Smooth muscle cell of bladder (primary cell): ENCODE data around the gene CA9. TPM values are rescaled to one million over a fixed set of nuclear protein-coding genes. Genes with fewer than 3 reads are reported as not detected.

Experiments
- total RNA-seq: library from RNA; depleted of rRNA; stranded (reverse); fragments of >200 nt; gene quantifications from 2 replicates; pipeline ENCODE4 v1.2.3, GENCODE V29; 2014

Gene CA9
- 2.0 and 16.1 TPM in 2 replicates for total RNA-seq

DNA sequence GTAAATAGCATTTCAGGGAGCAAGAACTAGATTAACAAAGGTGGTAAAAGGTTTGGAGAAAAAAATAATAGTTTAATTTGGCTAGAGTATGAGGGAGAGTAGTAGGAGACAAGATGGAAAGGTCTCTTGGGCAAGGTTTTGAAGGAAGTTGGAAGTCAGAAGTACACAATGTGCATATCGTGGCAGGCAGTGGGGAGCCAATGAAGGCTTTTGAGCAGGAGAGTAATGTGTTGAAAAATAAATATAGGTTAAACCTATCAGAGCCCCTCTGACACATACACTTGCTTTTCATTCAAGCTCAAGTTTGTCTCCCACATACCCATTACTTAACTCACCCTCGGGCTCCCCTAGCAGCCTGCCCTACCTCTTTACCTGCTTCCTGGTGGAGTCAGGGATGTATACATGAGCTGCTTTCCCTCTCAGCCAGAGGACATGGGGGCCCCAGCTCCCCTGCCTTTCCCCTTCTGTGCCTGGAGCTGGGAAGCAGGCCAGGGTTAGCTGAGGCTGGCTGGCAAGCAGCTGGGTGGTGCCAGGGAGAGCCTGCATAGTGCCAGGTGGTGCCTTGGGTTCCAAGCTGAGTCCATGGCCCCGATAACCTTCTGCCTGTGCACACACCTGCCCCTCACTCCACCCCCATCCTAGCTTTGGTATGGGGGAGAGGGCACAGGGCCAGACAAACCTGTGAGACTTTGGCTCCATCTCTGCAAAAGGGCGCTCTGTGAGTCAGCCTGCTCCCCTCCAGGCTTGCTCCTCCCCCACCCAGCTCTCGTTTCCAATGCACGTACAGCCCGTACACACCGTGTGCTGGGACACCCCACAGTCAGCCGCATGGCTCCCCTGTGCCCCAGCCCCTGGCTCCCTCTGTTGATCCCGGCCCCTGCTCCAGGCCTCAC, at the start of gene CA9:
Gene CA9, plus strand, starts transcription at position 797 of the 893 bp plus-strand sequence. Its CDS starts 32 bp downstream, at position 829.

DNA sequence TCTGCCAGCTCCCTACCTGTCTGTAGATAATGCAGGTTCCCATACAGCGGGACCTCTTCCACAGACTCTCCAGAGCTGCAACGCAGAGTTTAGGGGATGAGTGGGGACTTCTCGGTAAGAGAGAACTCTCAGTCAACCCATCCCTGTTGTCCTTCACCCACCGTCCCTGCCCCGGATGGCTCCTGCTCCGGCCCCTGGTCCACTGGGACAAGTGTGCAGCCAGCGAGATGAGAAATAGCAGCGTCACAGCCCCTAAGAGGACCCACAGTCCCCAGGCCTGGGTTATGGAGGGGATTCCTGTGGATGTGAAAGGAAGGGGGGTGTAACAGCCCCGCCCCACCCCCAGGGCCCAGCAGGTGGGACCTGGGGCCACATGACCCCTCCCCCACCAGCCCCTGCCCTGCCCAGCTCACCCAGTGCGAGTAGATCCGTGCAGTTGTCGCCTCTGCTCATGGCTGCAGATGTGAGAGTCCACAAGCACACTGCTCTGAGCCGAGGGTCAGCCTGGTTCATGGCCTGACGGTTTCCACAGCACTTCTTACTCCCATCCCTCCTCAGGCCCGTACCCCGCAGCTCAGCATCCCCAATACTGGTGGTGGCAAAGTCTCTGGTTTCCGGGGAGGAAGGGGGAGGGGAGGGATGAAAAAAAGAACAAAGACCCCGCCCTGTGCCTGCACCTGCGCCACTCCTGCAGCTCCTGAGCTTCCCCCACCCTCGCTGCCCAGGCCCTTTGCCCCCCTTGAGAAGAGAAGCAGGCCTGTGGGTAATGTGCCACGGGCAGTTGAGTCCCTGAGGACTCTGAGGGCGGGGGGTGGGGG, 23.2 kb upstream of the CA9 start, which contains the start of gene SIT1:
Gene SIT1, minus strand, starts transcription at position 591 of the 818 bp plus-strand sequence. Its CDS starts 78 bp downstream, at position 513.

DNA sequence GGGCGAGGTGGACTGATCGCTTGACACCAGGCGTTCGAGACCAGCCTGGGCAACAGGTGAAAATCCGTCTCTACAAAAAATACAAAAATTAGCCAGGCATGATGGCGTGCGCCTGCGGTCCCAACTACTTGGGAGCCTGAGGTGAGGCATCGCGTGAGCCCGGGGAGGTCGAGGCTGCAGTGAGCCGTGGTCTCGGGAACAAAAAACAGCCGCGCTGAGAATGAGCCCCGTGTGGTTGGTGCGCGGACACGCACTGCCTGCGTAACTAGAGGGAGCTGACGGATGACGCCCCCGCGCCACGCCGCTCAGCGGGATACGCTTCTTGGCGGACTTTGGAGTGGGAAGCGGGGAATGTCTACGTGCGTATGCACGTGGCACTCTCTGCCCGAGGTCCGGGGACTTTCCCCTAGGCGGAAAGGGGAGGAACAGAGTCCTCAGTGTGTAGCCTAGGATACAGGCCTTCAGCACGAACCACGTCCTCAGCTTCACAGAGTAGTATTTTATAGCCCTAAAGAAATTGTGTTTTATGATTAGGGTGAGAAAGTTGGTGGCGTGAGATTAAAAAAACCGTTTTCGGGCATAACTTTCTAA, 16.1 kb upstream of the CA9 start, which contains the start of gene RMRP:
Gene RMRP, minus strand, starts transcription at position 474 of the 591 bp plus-strand sequence.

DNA sequence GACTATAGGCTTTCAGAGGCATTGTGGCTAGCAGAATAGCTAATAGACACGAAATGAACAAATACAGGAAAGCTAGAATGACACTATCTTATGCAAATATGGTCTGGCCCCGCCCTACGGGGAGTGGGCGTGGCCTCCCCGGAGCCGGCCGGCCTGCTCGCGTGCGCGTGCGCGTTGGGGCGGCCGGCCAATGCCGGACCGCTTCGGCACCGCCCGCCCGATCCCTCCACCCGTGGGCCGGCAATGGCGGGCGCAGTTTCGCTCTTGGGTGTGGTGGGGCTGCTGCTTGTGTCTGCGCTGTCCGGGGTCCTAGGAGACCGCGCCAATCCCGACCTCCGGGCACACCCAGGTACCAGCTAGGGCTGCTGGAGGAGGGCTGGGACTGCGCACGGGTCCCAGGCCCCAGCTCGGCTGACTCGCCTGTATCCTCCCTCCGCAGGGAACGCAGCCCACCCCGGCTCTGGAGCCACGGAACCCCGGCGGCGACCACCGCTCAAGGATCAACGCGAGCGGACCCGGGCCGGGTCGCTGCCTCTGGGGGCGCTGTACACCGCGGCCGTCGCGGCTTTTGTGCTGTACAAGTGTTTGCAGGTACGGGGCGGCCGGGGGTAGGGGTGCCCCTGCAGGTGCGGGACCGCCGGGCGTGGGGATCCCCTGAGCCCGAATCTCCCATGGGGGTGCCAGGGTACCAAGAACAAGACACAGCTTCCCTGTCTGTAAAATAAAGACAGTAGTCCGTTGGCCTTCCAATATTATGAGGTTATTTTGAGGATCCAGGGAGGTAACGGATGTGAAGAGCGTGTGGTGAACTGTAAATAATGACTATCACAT, 15.4 kb upstream of the CA9 start, which contains the start of gene CCDC107:
Gene CCDC107, plus strand, starts transcription at position 156 of the 831 bp plus-strand sequence. Its CDS starts 88 bp downstream, at position 244.

DNA sequence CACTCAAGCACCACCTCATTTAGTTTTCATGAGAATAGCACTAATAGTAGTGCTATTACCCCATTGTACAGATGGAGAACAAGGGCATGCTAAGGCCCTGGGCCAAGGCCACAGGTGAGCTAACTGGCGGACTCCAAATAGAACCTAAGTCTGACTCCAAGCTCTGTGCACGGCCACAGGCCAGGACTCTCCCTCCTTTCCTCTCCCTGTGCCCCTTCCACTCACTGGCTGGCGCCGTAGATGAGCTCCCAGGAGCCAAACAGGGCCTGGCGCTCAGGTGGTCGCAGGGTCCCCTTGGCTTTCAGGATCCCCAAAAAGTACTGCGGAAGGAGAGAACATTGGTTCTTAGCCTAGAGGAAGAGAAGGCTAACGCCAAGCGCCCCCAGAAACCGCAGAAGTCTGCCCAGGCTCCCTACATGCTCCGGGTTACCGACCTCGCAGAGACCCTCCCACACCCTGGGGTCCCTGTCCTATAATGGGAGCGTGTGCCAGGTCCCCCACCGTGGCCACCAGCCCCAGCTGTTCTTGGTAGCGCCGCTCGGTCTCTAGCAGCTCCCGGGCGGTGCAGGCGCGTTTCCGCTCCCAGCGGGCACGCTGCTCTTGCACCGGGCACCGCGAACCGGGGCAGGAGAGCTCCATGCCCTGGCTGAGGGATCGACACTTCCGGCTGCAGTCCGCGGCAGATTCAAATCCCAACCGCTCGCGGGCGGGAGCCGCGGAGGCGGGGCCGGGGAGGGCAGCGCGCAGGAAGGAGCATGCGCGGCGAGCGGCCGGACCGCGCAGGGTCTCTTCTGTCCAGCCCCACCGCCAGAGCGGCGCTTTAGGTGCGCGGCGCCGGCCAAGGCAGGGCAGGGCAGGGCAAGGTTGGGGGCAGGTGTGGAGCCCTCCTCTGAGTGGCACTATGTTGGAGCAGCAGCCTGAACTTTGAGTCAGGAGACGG, 8.9 kb upstream of the CA9 start, which contains the start of gene ARHGEF39:
Gene ARHGEF39, minus strand, starts transcription at position 665 of the 940 bp plus-strand sequence. Its CDS starts 26 bp downstream, at position 639.

DNA sequence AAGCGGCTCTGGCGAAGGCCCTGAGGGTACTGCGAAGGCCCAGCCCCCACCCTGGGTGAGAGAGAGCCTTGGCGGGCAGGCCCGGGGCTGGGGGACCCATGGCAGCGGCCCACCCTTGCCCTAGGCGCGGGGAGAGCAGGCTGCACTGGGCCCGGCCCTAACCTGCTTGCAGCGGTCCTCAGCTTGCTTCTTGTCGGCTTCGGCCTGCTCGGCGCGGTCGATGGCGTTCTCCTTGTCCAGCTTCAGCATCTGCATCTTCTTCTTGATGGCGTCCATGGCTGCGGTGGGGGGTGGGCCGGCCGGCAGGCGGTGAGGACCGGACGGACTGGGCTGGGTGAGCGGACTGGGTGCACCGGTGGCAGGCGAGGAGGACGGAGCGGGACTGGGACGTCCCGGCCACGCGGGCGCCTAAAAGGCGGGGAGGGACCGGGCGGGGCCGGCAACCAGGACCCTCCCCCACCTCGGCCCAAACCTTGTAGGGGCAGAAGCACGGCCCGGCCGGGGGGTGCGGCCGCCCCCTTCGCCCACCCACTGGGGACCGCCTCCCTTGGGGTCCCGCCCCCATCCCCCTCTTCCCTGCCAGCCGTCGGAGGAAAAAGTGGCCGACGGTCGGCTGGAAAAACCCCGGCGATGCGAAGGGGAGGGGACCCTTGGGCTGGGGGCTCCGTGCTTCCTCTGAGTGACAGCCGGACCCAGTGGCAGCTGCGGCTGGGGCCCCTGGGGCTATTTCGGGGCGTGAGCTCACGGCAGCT, 16.0 kb downstream of the CA9 start, which contains the start of gene TPM2:
Gene TPM2, minus strand, starts transcription at position 384 of the 752 bp plus-strand sequence. Its CDS starts 108 bp downstream, at position 276.

Other genes starting within 250 kb of the CA9 start
- gene RUSC2, start 183.8 kb upstream of the CA9 start, total RNA-seq: 14.9 and 17.8 TPM in 2 replicates
- 7.5 and 12.2 TPM in 2 replicates for gene TESK1, start 68.7 kb upstream of the CA9 start, total RNA-seq
- gene CD72, start 55.5 kb upstream of the CA9 start, total RNA-seq: 1.6 and 1.7 TPM in 2 replicates
- gene SIT1, start 23.0 kb upstream of the CA9 start, total RNA-seq: not detected in 2 replicates
- gene RMRP, start 15.9 kb upstream of the CA9 start, total RNA-seq: 28,356 and 90,129 TPM in 2 replicates
- 11.7 and 19.4 TPM in 2 replicates for gene CCDC107, start 15.6 kb upstream of the CA9 start, total RNA-seq
- 0.09 and 0.28 TPM in 2 replicates for gene ARHGEF39, start 8.7 kb upstream of the CA9 start, total RNA-seq
- gene TPM2, start 16.0 kb downstream of the CA9 start, total RNA-seq: 1,100 and 1,291 TPM in 2 replicates
- 181 and 228 TPM in 2 replicates for gene TLN1, start 58.3 kb downstream of the CA9 start, total RNA-seq
- 71.5 and 79.1 TPM in 2 replicates for gene CREB3, start 58.7 kb downstream of the CA9 start, total RNA-seq
- gene GBA2, start 75.3 kb downstream of the CA9 start, total RNA-seq: 16.8 and 20.4 TPM in 2 replicates
- 10.2 and 11.6 TPM in 2 replicates for gene RGP1, start 75.4 kb downstream of the CA9 start, total RNA-seq
- gene MSMP, start 80.3 kb downstream of the CA9 start, total RNA-seq: not detected in 2 replicates
- gene NPR2, start 117.7 kb downstream of the CA9 start, total RNA-seq: 15.5 and 22.6 TPM in 2 replicates
- gene SPAG8, start 138.3 kb downstream of the CA9 start, total RNA-seq: 0.71 and 1.2 TPM in 2 replicates
- gene HINT2, start 141.1 kb downstream of the CA9 start, total RNA-seq: 22.2 and 30.4 TPM in 2 replicates
- not detected in 2 replicates for gene FAM221B, start 154.8 kb downstream of the CA9 start, total RNA-seq
- 1.6 and 2.3 TPM in 2 replicates for gene TMEM8B, start 155.3 kb downstream of the CA9 start, total RNA-seq
- gene OR13J1, start 196.5 kb downstream of the CA9 start, total RNA-seq: not detected in 2 replicates
- 0.14 and 0.28 TPM in 2 replicates for gene HRCT1, start 232.3 kb downstream of the CA9 start, total RNA-seq
- gene SPAAR, start 235.6 kb downstream of the CA9 start, total RNA-seq: 0.18 TPM in 1 of 2 replicates, not detected in the other